A673 (cell line): ENCODE data around the gene NT5C1B. TPM values are rescaled to one million over a fixed set of nuclear protein-coding genes. Genes with fewer than 3 reads are reported as not detected.

Experiments
- BruUV-seq: library from RNA; stranded (reverse); fragments of 400-500 nt; replicated peaks from 2 replicates; lab custom pipeline; 2021; lab: Mats Ljungman, UMichigan
- CTCF ChIA-PET: fragments of 300-600 bp; sonication (Branson Sonifier 250); formaldehyde crosslinking; loops from one replicate; lab custom pipeline; 2022; ENCODE audit warnings: antibody characterized with exemption; lab: Charles Lee
- POLR2A ChIA-PET: fragments of 300-600 bp; sonication (Branson Sonifier 250); formaldehyde crosslinking; loops from one replicate; lab custom pipeline; 2022; ENCODE audit warnings: antibody characterized with exemption; ENCODE audit not compliant: low non-redundant PET; lab: Charles Lee
- DNase-seq: peaks from one replicate; pipeline ENCODE4 v3.0.0-alpha.2; 2015; ENCODE audit warnings: low spot score
- H3K27ac ChIP-seq: fragments of 200-600 bp; sonication (generic); 2 replicates; pipeline ENCODE4 v1.5.1; 2016; ENCODE audit warnings: mixed run types, low read depth, mild to moderate bottlenecking, mixed read lengths, antibody characterized with exemption, low read length; ENCODE audit not compliant: poor library complexity, severe bottlenecking
- H3K27me3 ChIP-seq: fragments of 200-600 bp; sonication (generic); replicated peaks from 2 replicates; pipeline ENCODE4 v1.6.1; 2017; ENCODE audit warnings: mixed run types, low read depth, mild to moderate bottlenecking, mixed read lengths, antibody characterized with exemption, low read length; ENCODE audit not compliant: insufficient read depth, poor library complexity
- H3K36me3 ChIP-seq: fragments of 200-600 bp; sonication (generic); 2 replicates; pipeline ENCODE4 v1.6.1; 2016; ENCODE audit warnings: mixed run types, mild to moderate bottlenecking, mixed read lengths, antibody characterized with exemption, low read length; ENCODE audit not compliant: insufficient read depth, poor library complexity, severe bottlenecking
- H3K4me1 ChIP-seq: fragments of 200-600 bp; sonication (generic); 2 replicates; pipeline ENCODE4 v1.6.1; 2017; ENCODE audit warnings: mixed run types, mild to moderate bottlenecking, mixed read lengths, antibody characterized with exemption, low read length; ENCODE audit not compliant: insufficient read depth, poor library complexity, severe bottlenecking
- H3K4me3 ChIP-seq: fragments of 200-600 bp; sonication (generic); 2 replicates; pipeline ENCODE4 v1.5.1; 2016; ENCODE audit warnings: low read depth, mixed run types, mild to moderate bottlenecking, mixed read lengths, low read length; ENCODE audit not compliant: poor library complexity, severe bottlenecking
- H3K9me3 ChIP-seq: fragments of 200-600 bp; sonication (generic); 2 replicates; pipeline ENCODE4 v1.6.1; 2016; ENCODE audit warnings: mixed run types, low read depth, mild to moderate bottlenecking, mixed read lengths, antibody characterized with exemption, low read length; ENCODE audit not compliant: poor library complexity, severe bottlenecking
- CTCF ChIP-seq: fragments of 300-800, 200-600 bp; sonication (generic); conservative IDR thresholded peaks from 2 replicates; pipeline ENCODE4 v1.5.1; 2017; ENCODE audit warnings: low read depth, mild to moderate bottlenecking, antibody characterized with exemption, low read length, moderate library complexity, mixed read lengths
- EZH2 ChIP-seq: fragments of 200-600 bp; sonication (generic); IDR thresholded peaks from 2 replicates; pipeline ENCODE4 v1.6.1; 2017; ENCODE audit warnings: borderline replicate concordance, low read depth, mild to moderate bottlenecking, mixed read lengths, antibody characterized with exemption, low read length; ENCODE audit not compliant: poor library complexity, severe bottlenecking
- intact Hi-C: fragments of 100-400 bp; cut with micrococcal nuclease; formaldehyde crosslinking; loops from one replicate; pipeline ENCODE4 v1.10.0; 2022; ENCODE audit not compliant: unreplicated experiment
- total RNA-seq: library from RNA; stranded (reverse); gene quantifications from 2 replicates; pipeline ENCODE4 v1.2.3, GENCODE V29; 2021

NT5C1B gene
- total RNA-seq, 1 experiment from 2014 or later: not detected

GRCh38 chr2:18514526-18515461, 74.6 kb downstream of the NT5C1B start:
- intact Hi-C loops: no loop called here
- POLR2A ChIA-PET: no interaction called here

More at GRCh38 chr2:18514526-18515461, 74.6 kb downstream of the NT5C1B start:
- no peak for DNase-seq
- H3K27ac ChIP-seq: no peak overlapping the region
- no peaks in the 10 kb centered on the region for H3K9me3 ChIP-seq
- H3K36me3 ChIP-seq: no peaks in the 10 kb centered on the region
- TF ChIP-seq CTCF (no peak), EZH2 (no peak)
- no TSS peak for BruUV-seq
- CTCF ChIA-PET: no interaction called here
- H3K4me1 ChIP-seq: no peaks in the 10 kb centered on the region
- H3K27me3 ChIP-seq: no peaks in the 10 kb centered on the region
- H3K4me3 ChIP-seq: no peak overlapping the region

Other genes with a start within 250 kb of the NT5C1B start
- gene RDH14, start 28.9 kb downstream of the NT5C1B start, total RNA-seq: 19.0 and 22.1 TPM in 2 replicates